Body of pancreas (tissue), 4 donors: ENCODE results near the gene POLRMT.

ENCODE experiments used
- CTCF ChIP-seq, 7 experiments: fragments of 450-650 bp in 4 of 7; fragments of 200-600 bp in 3 of 7; sonication (generic) in 3 of 7; IDR thresholded peaks; one replicate each; pipeline ENCODE4 v1.5.1; 2016 to 2019; ENCODE audit warnings: antibody characterized with exemption in 7 of 7
- POLR2A ChIP-seq, 3 donors: fragments of 450-650 bp; IDR thresholded peaks; one replicate each; pipeline ENCODE4 v1.6.1; 2016; ENCODE audit warnings: antibody characterized with exemption in 3 of 3, mild to moderate bottlenecking in 2 of 3

DNA sequence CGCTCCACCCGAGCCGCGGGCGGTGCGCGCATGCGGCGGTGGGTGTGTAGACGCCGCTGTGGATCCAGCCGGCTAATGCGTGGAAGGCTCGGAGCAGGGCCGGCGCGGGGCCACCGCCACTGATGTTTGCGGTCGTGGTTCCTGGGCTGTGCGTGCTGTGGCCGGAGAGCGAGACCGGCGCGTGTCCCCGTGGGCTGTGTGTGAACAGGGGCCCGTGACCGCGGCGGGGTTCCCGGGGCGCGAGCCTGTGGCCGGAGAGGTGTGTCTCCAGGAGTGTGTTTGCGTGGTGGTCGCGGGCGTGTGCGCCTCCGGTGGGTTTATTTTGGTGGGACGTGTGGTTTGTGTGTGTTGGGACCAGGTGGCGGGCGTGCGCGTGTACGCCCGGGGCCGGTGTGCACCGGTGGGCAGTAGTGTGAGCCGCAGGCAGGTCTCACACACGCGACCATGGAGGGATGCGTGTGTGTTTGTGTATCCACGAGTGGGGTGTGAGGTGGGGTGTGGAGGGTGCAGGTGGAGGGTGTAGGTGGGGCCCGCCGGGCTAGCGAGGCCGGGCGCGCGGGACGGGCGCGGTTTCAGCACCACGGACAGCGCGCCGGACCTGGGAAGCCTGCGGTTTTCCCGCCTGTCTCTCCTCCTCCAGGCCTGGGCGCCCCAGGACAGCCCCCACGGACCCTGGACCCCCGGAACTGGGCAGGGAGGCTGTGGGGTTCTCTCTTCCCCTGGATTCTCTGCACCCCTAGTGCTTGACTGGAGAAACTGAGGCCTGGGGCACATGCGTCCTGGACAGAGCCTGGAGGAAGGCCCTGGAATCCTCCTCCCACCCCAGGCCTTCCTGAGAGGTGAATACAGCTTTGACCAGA is 42.0 kb downstream of the POLRMT start:
- TF ChIP-seq CTCF (IDR thresholded peaks at IDR 0.05), result no peak
- TF ChIP-seq POLR2A (IDR thresholded peaks at IDR 0.05), result no peak
